Uterus (tissue), 4 donors: ENCODE data around the gene PLD5. TPM values are rescaled to one million over a fixed set of nuclear protein-coding genes. Genes with fewer than 3 reads are reported as not detected.

Source experiments
- DNase-seq, 2 donors: peaks; one replicate each; pipeline ENCODE4 v3.0.0-alpha.2; 2019 to 2020
- H3K27ac ChIP-seq, 2 donors: fragments of 200-600 bp; sonication (generic); 1 replicate in 1 of 2; 2 replicates in 1 of 2; pipeline ENCODE4 v1.5.1; 2016 to 2018
- H3K27me3 ChIP-seq, 2 donors: fragments of 200-600 bp; sonication (generic); one replicate each; pipeline ENCODE4 v1.5.1; 2018 to 2019; ENCODE audit warnings: control low read depth in 1 of 2
- H3K36me3 ChIP-seq, 2 donors: fragments of 200-600 bp; sonication (generic); one replicate each; pipeline ENCODE4 v1.5.1; 2019; ENCODE audit warnings: control low read depth in 1 of 2
- H3K4me1 ChIP-seq, 2 donors: fragments of 200-600 bp; sonication (generic); one replicate each; pipeline ENCODE4 v1.5.1; 2018 to 2019; ENCODE audit warnings: control low read depth in 1 of 2
- H3K4me3 ChIP-seq, 2 donors: fragments of 200-600 bp; sonication (generic); 1 replicate in 1 of 2; 2 replicates in 1 of 2; pipeline ENCODE4 v1.5.1; 2018 to 2019; ENCODE audit warnings: mild to moderate bottlenecking in 1 of 2
- H3K9me3 ChIP-seq, 2 donors: fragments of 200-600 bp; sonication (generic); one replicate each; pipeline ENCODE4 v1.5.1; 2019; ENCODE audit warnings: control low read depth in 1 of 2
- CTCF ChIP-seq, 4 experiments: fragments of 200-600 bp in 2 of 4; fragments of 450-650 bp in 2 of 4; sonication (generic) in 2 of 4; IDR thresholded peaks; one replicate each; pipeline ENCODE4 v1.5.1; 2016 to 2019; ENCODE audit warnings: antibody characterized with exemption in 4 of 4, mild to moderate bottlenecking in 2 of 4, moderate library complexity in 1 of 4
- POLR2A ChIP-seq, 2 donors: fragments of 450-650 bp; IDR thresholded peaks; one replicate each; pipeline ENCODE4 v1.6.1; 2016; ENCODE audit warnings: antibody characterized with exemption in 2 of 2, mild to moderate bottlenecking in 1 of 2, moderate library complexity in 1 of 2
- intact Hi-C: fragments of 100-400 bp; cut with DNase I; formaldehyde crosslinking; loops from one replicate; pipeline ENCODE4 v1.15.1; 2023; ENCODE audit warnings: low total_unique reads
- total RNA-seq, 4 donors: library from RNA; depleted of rRNA in 3 of 4; stranded (reverse); fragments of >200 nt in 3 of 4; gene quantifications; one replicate each; pipeline versions ENCODE4 v1.1.0 to v1.2.4, GENCODE V29; 2014 to 2023
- donor health status: DM: yes; HTN: yes; CAD: no.

Gene PLD5
- total RNA-seq, 4 donors from 2014 or later: 2.4 to 6.1 (median 5.2) TPM

GRCh38 chr1:242197907-242198820 lies 326.3 kb downstream of the PLD5 start:
- Histone ChIP-seq H3K4me3 (no peak overlapping the region), H3K4me1 (no peaks in the 10 kb centered on the region), H3K27me3 (no peaks in the 10 kb centered on the region), H3K27ac (no peak overlapping the region), H3K36me3 (no peaks in the 10 kb centered on the region), H3K9me3 (no peaks in the 10 kb centered on the region)
- DNase-seq: no peak
- TF ChIP-seq POLR2A (IDR thresholded peaks at IDR 0.05): no peak
- no peak for TF ChIP-seq CTCF (IDR thresholded peaks at IDR 0.05)
- intact Hi-C loops: no loop called here

- intact Hi-C loops: no loop called here
- no peak overlapping the region for H3K27ac ChIP-seq
- H3K27me3 ChIP-seq: no peaks in the 10 kb centered on the region
- no peaks in the 10 kb centered on the region for H3K4me1 ChIP-seq
- no peak overlapping the region for H3K4me3 ChIP-seq
- H3K36me3 ChIP-seq: no peaks in the 10 kb centered on the region
- DNase-seq: no peak
- no peaks in the 10 kb centered on the region for H3K9me3 ChIP-seq
- TF ChIP-seq CTCF (IDR thresholded peaks at IDR 0.05) (no peak), POLR2A (IDR thresholded peaks at IDR 0.05) (no peak)
Measured at GRCh38 chr1:242196914-242197313, 327.6 kb downstream of the PLD5 start.

- H3K36me3 ChIP-seq: no peaks in the 10 kb centered on the region
- H3K27ac ChIP-seq: no peak overlapping the region
- intact Hi-C loops: no loop called here
- DNase-seq: no peak
- no peaks in the 10 kb centered on the region for H3K27me3 ChIP-seq
- no peak overlapping the region for H3K4me3 ChIP-seq
- TF ChIP-seq CTCF (IDR thresholded peaks at IDR 0.05) (no peak), POLR2A (IDR thresholded peaks at IDR 0.05) (no peak)
- no peaks in the 10 kb centered on the region for H3K9me3 ChIP-seq
- no peaks in the 10 kb centered on the region for H3K4me1 ChIP-seq
Measured at GRCh38 chr1:242196101-242196500, 328.4 kb downstream of the PLD5 start.

- Histone ChIP-seq H3K4me3 (no peak overlapping the region), H3K36me3 (no peaks in the 10 kb centered on the region), H3K27me3 (no peaks in the 10 kb centered on the region), H3K4me1 (no peaks in the 10 kb centered on the region), H3K9me3 (no peaks in the 10 kb centered on the region), H3K27ac (no peak overlapping the region)
- TF ChIP-seq POLR2A (IDR thresholded peaks at IDR 0.05): no peak
- TF ChIP-seq CTCF (IDR thresholded peaks at IDR 0.05): no peak
- DNase-seq: no peak
- intact Hi-C loops: no loop called here
Measured at GRCh38 chr1:242189591-242189990, 334.9 kb downstream of the PLD5 start.

- no peaks in the 10 kb centered on the region for H3K27me3 ChIP-seq
- no peaks in the 10 kb centered on the region for H3K4me1 ChIP-seq
- intact Hi-C loops: no loop called here
- no peak for TF ChIP-seq CTCF (IDR thresholded peaks at IDR 0.05)
- H3K36me3 ChIP-seq: no peaks in the 10 kb centered on the region
- no peaks in the 10 kb centered on the region for H3K9me3 ChIP-seq
- no peak overlapping the region for H3K27ac ChIP-seq
- no peak overlapping the region for H3K4me3 ChIP-seq
- no peak for DNase-seq
Measured at GRCh38 chr1:242187816-242188215, 336.7 kb downstream of the PLD5 start.
